Activated T-cell treated with anti-CD3 and anti-CD28 coated beads for 4 hours (primary cell): ENCODE results near the gene SRP19.
"Not testable (repeated sequence)": the region's sequence is repeated elsewhere in the genome, so short reads cannot be mapped to it uniquely, and the experiment has no call there.

Source experiments
- DNase-seq: peaks from one replicate; pipeline ENCODE4 v3.0.0-alpha.2; 2020

The SRP19 gene

DNA sequence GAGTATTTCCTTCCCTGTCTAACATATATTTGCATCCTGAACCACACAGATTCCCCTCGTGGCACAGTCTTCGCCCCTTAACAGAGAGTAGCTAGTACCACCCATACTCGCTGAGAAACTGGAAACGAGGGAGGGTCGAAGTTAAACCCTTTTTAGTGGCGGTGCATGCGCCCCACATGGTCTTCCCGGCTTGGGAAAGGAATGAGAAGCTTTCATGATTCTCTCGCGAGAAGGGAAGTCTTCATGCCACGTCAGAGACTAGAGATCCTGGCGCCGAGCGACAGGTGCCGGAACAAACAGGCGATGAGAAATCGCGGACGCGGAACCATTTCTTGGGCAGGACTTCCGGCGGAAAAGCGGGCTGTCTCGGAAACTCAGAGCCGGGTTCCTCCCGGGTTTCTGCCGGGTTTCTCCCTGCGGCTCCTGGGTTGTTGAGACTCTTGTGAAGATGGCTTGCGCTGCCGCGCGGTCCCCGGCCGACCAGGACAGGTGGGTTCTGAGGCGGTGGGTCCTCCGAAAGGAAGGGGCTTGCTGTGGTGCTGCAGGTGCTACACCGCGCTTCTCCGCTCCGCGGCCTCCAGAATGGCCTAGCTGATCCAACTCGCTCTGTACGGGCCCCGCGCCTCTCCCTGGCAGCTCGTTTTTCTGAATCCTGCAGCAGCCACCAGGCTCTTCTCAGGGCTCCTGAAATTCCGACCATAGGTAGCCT lies at the start of gene SRP19:
SRP19 (plus strand) TSS at position 359 of the 709 bp plus-strand sequence; CDS start at position 449, 90 bp downstream.
- DNase-seq: peak; percentile 84

- no peak for DNase-seq
Observed at GRCh38 chr5:112812549-112812948, 48.5 kb upstream of the SRP19 start.

- DNase-seq: no peak
Observed at GRCh38 chr5:112820246-112820645, 40.8 kb upstream of the SRP19 start.

GRCh38 chr5:112822456-112822855 lies 38.6 kb upstream of the SRP19 start:
- DNase-seq: no peak

DNA sequence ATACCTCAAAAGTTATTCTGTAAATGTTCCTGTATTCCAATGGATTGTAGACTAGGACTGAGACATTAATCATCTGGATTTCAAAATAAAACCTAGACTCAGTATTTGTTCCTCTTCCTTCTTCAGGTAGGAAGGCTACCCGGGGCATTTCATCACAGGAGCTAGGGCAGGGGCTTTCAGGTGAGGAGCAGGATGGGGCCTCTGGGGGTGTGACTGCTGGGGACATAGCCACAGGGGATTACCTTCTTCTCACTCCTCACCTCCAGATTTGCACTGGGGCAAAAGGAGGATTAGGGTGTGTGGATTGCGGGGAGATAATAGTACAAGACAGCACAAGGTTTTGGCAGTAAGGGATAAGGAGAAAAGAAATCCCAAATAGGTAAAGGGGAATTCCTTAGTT lies 37.9 kb upstream of the SRP19 start:
- no peak for DNase-seq

- DNase-seq: no peak
Observed at GRCh38 chr5:112823656-112824055, 37.4 kb upstream of the SRP19 start.

DNA sequence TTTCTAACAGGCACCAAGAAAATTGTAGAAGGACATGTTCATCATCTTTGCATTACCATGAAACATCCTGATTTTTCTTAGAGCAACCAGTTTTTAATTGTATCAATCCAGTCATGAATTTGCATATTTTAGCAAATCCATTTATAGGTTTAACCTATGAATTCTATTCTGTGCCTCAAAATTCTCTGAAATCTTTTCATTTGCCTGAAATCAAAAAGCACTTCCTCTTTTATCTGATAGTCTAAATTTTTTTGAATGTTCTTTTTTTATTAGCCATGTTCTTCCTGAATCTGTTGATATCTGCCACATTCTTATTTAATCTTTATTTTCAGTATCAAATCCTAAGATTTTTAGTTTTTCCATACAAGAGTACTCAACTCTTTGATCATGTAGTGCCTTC lies 36.9 kb upstream of the SRP19 start:
- DNase-seq: no peak

DNA sequence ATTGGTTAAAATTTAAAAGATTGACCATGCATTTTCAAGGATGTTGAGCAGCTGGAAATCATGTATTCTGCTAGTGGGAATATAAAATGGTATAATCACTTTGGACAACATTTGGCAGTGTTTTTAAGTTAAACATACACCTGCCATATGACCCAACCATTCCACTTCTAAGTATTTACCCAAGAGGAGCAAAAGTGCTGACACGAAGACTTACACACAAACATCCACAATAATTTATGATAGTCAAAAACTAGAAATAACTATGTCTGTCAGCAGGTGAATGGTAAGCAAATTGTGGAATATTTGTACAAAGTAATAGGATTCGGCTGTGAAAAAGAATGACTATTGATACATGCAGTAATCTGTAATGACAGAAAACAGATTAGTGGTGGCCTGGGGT lies 30.7 kb upstream of the SRP19 start:
- no peak for DNase-seq

GRCh38 chr5:112833971-112834370 lies 27.1 kb upstream of the SRP19 start:
- DNase-seq: no peak

GRCh38 chr5:112844489-112844888 lies 16.6 kb upstream of the SRP19 start:
- DNase-seq: no peak

DNA sequence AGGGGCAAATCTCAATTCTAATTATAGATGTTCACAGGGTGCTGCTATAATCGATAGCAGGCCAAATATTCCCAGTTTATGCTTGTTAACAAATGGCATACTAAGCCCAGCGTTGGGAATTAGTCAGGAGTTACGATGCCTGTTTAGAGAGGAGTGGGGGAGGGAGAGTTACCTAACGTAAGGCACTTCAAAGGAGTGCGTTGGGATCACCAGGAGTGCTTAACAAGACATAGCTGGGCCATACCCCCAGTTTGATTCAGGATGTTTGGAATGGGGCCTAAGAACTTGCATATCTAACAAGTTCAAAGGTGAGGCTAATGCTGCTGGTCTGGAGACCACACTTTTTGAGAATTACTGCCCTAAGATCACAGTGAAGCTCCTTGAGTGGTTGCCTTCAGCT lies 14.5 kb upstream of the SRP19 start:
- DNase-seq: no peak

DNA sequence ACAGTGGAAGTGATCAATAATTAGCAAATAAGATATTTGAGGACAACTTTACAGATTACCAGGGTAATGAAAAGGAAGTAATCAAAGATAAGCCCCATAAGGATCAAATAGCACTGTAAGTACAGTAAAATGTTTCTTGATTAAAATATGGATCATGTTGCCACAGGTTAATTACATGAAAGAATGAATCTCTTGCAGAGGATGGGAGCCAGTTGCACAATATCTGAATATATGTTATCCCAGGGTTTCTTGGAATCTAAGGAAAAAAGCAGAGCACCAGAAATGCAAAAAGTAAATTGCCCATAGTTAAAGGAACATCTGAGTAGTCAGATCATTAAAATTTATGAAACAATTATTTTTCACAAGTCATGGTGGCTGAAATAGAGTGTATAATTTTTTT lies 13.8 kb upstream of the SRP19 start:
- no peak for DNase-seq

GRCh38 chr5:112848116-112848811 lies 12.8 kb upstream of the SRP19 start:
- peak; percentile 7 for DNase-seq

GRCh38 chr5:112849912-112850311 lies 11.2 kb upstream of the SRP19 start:
- DNase-seq: no peak

- no peak for DNase-seq
Observed at GRCh38 chr5:112854651-112855050, 6.4 kb upstream of the SRP19 start.

GRCh38 chr5:112857866-112858265 lies 3.2 kb upstream of the SRP19 start:
- DNase-seq: no peak

DNA sequence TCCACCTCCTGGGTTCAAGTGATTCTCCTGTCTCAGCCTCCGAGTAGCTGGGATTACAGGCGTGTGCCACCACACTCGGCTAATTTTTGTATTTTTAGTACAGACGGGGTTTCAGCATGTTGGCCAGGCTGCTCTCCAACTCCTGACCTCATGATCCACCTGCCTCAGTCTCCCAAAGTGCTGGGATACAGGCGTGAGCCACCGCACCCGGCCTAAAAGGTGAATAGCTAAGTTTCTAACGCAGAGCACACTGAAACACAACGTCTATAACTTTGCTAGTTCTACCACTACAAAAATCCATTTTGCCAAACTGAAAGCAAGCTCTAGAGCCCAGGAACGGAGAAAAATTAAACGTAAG lies 537 bp upstream of the SRP19 start:
- not testable (repeated sequence) for DNase-seq

GRCh38 chr5:112861638-112861985 lies 525 bp downstream of the SRP19 start:
- no peak for DNase-seq

DNA sequence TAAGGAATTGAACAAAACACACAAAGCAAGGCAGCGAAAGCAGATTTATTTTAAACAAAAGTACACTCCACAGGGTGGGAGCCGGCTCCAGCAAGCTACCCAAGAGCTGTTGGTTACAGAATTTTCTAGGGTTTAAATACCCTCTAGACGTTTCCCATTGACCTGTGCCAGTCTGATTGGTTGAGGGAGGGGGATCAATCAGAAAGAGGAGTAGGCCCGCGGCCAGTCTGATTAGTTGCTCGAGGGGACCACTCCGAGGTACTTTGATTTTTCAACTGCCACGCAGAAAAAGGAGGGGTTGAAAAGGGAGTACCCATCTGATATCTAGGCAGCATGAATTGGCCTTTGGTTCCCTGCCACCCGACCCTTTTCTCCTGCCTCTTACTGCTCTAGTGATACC lies 998 bp downstream of the SRP19 start:
- no peak for DNase-seq

DNA sequence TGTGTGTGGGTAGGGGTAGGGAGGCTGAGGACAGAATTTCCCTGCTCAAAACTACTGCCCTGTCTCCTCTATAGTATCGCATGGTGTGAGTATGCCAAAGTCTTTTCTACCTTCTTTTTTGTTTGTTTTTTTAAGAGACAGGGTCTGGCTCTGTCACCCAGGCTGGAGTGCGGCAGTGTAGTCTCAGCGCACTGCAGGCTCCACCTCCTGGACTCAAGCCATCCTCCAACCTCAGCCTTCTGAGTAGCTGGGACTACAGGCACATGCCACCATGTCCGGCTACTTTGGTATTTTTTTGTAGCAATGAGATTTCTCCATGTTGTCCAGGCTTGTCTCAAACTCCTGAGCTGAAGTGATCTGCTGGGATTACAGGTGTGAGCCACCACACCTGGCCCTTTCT lies 2.5 kb downstream of the SRP19 start:
- DNase-seq: no peak

DNA sequence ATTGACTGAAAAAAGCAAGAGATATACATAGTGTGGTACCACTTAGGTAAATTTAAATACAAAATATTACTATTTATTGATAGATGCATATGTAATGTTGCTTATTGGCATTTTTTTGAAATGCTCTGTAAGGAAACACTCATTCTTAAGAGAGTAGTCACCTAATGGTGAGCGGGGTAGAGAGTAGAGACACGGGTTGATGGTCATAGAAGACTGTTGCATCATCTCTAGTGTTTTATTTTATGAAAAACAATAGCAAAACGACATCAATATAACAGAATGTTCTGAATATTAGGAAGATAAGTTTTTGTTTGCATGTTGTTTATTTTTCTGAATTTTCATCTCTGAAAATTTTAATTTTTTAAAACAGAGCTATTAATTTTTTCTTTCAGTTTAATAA lies 4.0 kb downstream of the SRP19 start:
- no peak for DNase-seq

DNA sequence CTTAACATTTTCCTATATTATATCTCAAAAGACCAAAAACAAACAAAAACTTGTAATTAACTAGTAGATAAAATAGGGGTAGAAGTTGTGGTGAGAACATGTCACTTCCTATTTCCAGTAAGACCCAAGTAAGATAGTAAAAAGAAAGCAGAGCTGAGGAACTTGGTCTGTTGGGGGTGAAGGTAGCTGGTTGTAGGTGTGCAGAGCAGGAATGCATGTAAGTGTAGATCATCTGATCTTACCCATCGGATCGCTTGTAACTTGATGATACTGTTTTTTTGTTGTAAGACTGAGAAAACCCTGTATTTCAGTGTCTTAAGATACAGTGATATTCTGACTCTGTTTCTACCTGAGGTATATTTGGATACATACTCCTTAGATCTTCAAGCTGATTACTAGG lies 5.7 kb downstream of the SRP19 start:
- DNase-seq: no peak

- no peak for DNase-seq
Observed at GRCh38 chr5:112867411-112867810, 6.3 kb downstream of the SRP19 start.

DNA sequence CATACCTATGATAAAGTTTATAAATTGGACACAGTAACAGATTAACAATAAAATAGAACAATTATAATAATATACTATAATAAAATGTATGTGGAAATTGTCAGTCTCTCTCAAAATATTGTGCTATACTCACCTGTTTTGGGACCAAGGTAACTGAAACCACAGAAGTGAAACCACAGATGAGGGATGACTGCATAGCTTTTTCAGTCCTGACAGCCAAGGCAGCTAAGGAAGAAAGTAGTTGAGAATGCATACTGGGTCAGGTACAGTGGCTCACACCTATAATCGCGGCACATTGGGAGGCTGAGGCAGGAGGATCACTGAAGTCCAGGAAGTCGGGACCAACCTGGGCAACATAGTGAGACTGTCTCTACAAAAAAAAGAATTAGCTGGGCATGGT lies 8.9 kb downstream of the SRP19 start:
- no peak for DNase-seq

GRCh38 chr5:112870966-112871365 lies 9.9 kb downstream of the SRP19 start:
- no peak for DNase-seq
